HepG2 (cell line): Measurements from ENCODE around the gene AARSD1. TPM values are rescaled to one million over a fixed set of nuclear protein-coding genes. Genes with fewer than 3 reads are reported as not detected.

Experiments used
- ADNP ChIP-seq: sonication (generic); formaldehyde crosslinking; IDR thresholded peaks from 2 replicates; pipeline ENCODE4 v1.4.0; 2020; ENCODE audit warnings: missing genetic modification reagents
- ATRX ChIP-seq: sonication (generic); formaldehyde crosslinking; IDR thresholded peaks from 2 replicates; pipeline ENCODE4 v1.4.0; 2020; ENCODE audit warnings: missing genetic modification reagents, borderline replicate concordance
- EED ChIP-seq: sonication (generic); formaldehyde crosslinking; IDR thresholded peaks from 2 replicates; pipeline ENCODE4 v1.5.0; 2020; ENCODE audit warnings: mild to moderate bottlenecking, missing genetic modification reagents
- MED13 ChIP-seq: sonication (generic); formaldehyde crosslinking; IDR thresholded peaks from 2 replicates; pipeline ENCODE4 v1.5.0; 2020; ENCODE audit warnings: missing genetic modification reagents
- REXO4 ChIP-seq: sonication (generic); formaldehyde crosslinking; IDR thresholded peaks from 2 replicates; pipeline ENCODE4 v1.8.0; 2022; ENCODE audit warnings: missing genetic modification reagents, mild to moderate bottlenecking, borderline replicate concordance
- SPEN ChIP-seq: sonication (generic); formaldehyde crosslinking; IDR thresholded peaks from 2 replicates; pipeline ENCODE4 v1.5.1; 2020; ENCODE audit warnings: low read depth, mild to moderate bottlenecking, missing genetic modification reagents
- TEAD2 ChIP-seq: sonication (generic); formaldehyde crosslinking; IDR thresholded peaks from 2 replicates; pipeline ENCODE4 v1.9.0; 2021; ENCODE audit warnings: missing genetic modification reagents
- THYN1 ChIP-seq: sonication (generic); formaldehyde crosslinking; IDR thresholded peaks from 2 replicates; pipeline ENCODE4 v1.8.1; 2023; ENCODE audit warnings: low read depth, mild to moderate bottlenecking, moderate library complexity, missing genetic modification reagents, borderline replicate concordance
- ZMYM4 ChIP-seq: sonication (generic); formaldehyde crosslinking; IDR thresholded peaks from 2 replicates; pipeline ENCODE4 v1.8.1; 2023; ENCODE audit warnings: mild to moderate bottlenecking, missing genetic modification reagents
- ZNF143 ChIP-seq: sonication (generic); formaldehyde crosslinking; IDR thresholded peaks from 2 replicates; pipeline ENCODE4 v1.4.0; 2020; ENCODE audit warnings: missing genetic modification reagents
- ZNF451 ChIP-seq: sonication (generic); formaldehyde crosslinking; IDR thresholded peaks from 2 replicates; pipeline ENCODE4 v1.5.0; 2020; ENCODE audit warnings: mild to moderate bottlenecking, missing genetic modification reagents
- ZNF563 ChIP-seq: sonication (generic); formaldehyde crosslinking; IDR thresholded peaks from 2 replicates; pipeline ENCODE4 v1.8.0; 2022; ENCODE audit warnings: mild to moderate bottlenecking, moderate library complexity, missing genetic modification reagents
- ZNF788 ChIP-seq: sonication (generic); formaldehyde crosslinking; IDR thresholded peaks from 2 replicates; pipeline ENCODE4 v1.5.0; 2020; ENCODE audit warnings: mild to moderate bottlenecking, missing genetic modification reagents, borderline replicate concordance
- ZNF790 ChIP-seq: sonication (generic); formaldehyde crosslinking; IDR thresholded peaks from 2 replicates; pipeline ENCODE4 v1.8.0; 2022; ENCODE audit warnings: missing genetic modification reagents, mild to moderate bottlenecking, borderline replicate concordance
- polyA plus RNA-seq, 8 experiments: library from polyadenylated mRNA; depleted of rRNA in 3 of 8; stranded (reverse) in 7 of 8; unstranded in 1 of 8; fragments of >200 nt; fragmentation: Illumina TruSeq in 4 of 8; extraction: Trizol in 4 of 8; gene quantifications; 2 replicates each; pipeline versions ENCODE4 v1.2.1 to v1.2.3, GENCODE V29; 2011 to 2016; ENCODE audit warnings: low read depth in 4 of 8, missing spikeins in 1 of 8, mixed read lengths in 1 of 8; ENCODE audit not compliant: insufficient read depth in 1 of 8
- total RNA-seq, 5 experiments: library from RNA; depleted of rRNA; stranded (reverse); fragments of >200 nt; fragmentation: Illumina TruSeq; extraction: Trizol; gene quantifications; 2 replicates each; pipeline ENCODE4 v1.2.3, GENCODE V29; 2016; ENCODE audit warnings: low read depth in 1 of 5
- TF ChIP-seq, protein P1 (sequence below): sonication (generic); formaldehyde crosslinking; IDR thresholded peaks from 2 replicates; pipeline ENCODE4 v1.5.0; 2020; ENCODE audit warnings: mild to moderate bottlenecking, missing genetic modification reagents, borderline replicate concordance
- TF ChIP-seq, protein P2 (sequence below): sonication (generic); formaldehyde crosslinking; IDR thresholded peaks from 2 replicates; pipeline ENCODE4 v1.4.0; 2020; ENCODE audit warnings: missing genetic modification reagents
- TF ChIP-seq, protein P3 (sequence below): sonication (generic); formaldehyde crosslinking; conservative IDR thresholded peaks from 2 replicates; pipeline ENCODE4 v1.5.0; 2020; ENCODE audit warnings: missing genetic modification reagents
- TF ChIP-seq, protein P4 (sequence below): IDR thresholded peaks from 2 replicates; pipeline ENCODE4 v1.6.1; 2016; ENCODE audit warnings: mild to moderate bottlenecking, missing biosample characterization, missing genetic modification reagents
- TF ChIP-seq, protein P5 (sequence below): sonication (generic); formaldehyde crosslinking; IDR thresholded peaks from 2 replicates; pipeline ENCODE4 v1.4.0; 2020; ENCODE audit warnings: missing genetic modification reagents
- TF ChIP-seq, protein P6 (sequence below): sonication (generic); formaldehyde crosslinking; IDR thresholded peaks from 2 replicates; pipeline ENCODE4 v1.4.0; 2020; ENCODE audit warnings: missing genetic modification reagents, mild to moderate bottlenecking, borderline replicate concordance

AARSD1 gene
- total and polyA plus RNA-seq, 2 of the 13 experiments (the other 11 are each of a cell fraction or from before 2014, with no cell fraction given) = 24.7 to 29.3 TPM

DNA sequence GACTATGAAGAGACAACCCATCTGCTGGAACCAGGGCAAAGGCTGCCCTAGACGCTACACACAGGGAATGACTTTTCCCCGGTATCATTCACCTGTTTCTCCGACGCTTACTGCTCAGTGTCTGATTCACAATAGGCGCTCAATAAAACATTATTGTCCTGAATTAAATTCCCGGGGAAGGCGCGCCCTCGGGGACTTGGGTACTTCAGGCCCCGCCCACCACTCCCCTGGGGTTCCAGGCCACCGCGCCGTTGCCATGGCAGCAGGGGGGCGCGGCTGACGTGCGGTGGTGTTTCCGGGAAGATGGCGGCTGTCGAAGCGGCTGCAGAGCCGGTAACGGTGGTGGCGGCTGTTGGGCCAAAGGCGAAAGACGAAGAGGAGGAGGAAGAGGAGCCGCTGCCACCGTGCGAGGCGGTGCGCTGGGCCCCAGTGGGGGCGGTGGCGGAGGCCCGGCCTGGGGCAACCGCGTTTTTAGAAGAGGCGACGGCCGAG lies 16.1 kb upstream of the AARSD1 start, which contains the start of gene RUNDC1 (continued):
- TF ChIP-seq, protein P1, sequence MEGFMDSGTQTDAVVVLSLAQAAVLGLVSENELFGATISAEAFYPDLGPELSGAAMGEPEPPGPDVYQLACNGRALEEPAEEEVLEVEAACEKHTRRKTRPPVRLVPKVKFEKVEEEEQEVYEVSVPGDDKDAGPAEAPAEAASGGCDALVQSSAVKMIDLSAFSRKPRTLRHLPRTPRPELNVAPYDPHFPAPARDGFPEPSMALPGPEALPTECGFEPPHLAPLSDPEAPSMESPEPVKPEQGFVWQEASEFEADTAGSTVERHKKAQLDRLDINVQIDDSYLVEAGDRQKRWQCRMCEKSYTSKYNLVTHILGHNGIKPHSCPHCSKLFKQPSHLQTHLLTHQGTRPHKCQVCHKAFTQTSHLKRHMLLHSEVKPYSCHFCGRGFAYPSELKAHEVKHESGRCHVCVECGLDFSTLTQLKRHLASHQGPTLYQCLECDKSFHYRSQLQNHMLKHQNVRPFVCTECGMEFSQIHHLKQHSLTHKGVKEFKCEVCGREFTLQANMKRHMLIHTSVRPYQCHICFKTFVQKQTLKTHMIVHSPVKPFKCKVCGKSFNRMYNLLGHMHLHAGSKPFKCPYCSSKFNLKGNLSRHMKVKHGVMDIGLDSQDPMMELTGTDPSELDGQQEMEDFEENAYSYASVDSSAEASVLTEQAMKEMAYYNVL (CRISPR knock-in tag) = no peak
- TF ChIP-seq, protein P2, sequence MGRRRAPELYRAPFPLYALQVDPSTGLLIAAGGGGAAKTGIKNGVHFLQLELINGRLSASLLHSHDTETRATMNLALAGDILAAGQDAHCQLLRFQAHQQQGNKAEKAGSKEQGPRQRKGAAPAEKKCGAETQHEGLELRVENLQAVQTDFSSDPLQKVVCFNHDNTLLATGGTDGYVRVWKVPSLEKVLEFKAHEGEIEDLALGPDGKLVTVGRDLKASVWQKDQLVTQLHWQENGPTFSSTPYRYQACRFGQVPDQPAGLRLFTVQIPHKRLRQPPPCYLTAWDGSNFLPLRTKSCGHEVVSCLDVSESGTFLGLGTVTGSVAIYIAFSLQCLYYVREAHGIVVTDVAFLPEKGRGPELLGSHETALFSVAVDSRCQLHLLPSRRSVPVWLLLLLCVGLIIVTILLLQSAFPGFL (CRISPR knock-in tag) = no peak
- no peak for TF ChIP-seq ADNP (CRISPR knock-in tag)
- TF ChIP-seq REXO4 = no peak
- TF ChIP-seq, protein P3, sequence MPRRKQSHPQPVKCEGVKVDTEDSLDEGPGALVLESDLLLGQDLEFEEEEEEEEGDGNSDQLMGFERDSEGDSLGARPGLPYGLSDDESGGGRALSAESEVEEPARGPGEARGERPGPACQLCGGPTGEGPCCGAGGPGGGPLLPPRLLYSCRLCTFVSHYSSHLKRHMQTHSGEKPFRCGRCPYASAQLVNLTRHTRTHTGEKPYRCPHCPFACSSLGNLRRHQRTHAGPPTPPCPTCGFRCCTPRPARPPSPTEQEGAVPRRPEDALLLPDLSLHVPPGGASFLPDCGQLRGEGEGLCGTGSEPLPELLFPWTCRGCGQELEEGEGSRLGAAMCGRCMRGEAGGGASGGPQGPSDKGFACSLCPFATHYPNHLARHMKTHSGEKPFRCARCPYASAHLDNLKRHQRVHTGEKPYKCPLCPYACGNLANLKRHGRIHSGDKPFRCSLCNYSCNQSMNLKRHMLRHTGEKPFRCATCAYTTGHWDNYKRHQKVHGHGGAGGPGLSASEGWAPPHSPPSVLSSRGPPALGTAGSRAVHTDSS (CRISPR knock-in tag) = no peak
- TF ChIP-seq, protein P4, sequence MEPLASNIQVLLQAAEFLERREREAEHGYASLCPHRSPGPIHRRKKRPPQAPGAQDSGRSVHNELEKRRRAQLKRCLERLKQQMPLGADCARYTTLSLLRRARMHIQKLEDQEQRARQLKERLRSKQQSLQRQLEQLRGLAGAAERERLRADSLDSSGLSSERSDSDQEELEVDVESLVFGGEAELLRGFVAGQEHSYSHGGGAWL (CRISPR knock-in tag) = no peak; the same call in 1 of the 2 replicates
- no peak for TF ChIP-seq ATRX
- TF ChIP-seq, protein P5, sequence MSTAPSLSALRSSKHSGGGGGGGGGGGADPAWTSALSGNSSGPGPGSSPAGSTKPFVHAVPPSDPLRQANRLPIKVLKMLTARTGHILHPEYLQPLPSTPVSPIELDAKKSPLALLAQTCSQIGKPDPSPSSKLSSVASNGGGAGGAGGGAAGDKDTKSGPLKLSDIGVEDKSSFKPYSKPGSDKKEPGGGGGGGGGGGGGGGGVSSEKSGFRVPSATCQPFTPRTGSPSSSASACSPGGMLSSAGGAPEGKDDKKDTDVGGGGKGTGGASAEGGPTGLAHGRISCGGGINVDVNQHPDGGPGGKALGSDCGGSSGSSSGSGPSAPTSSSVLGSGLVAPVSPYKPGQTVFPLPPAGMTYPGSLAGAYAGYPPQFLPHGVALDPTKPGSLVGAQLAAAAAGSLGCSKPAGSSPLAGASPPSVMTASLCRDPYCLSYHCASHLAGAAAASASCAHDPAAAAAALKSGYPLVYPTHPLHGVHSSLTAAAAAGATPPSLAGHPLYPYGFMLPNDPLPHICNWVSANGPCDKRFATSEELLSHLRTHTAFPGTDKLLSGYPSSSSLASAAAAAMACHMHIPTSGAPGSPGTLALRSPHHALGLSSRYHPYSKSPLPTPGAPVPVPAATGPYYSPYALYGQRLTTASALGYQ (CRISPR knock-in tag) = no peak
- no peak for TF ChIP-seq MED13 (CRISPR knock-in tag)
- no peak for TF ChIP-seq TEAD2 (CRISPR knock-in tag)
- no peak for TF ChIP-seq ZNF563 (CRISPR knock-in tag)
- TF ChIP-seq, protein P6, sequence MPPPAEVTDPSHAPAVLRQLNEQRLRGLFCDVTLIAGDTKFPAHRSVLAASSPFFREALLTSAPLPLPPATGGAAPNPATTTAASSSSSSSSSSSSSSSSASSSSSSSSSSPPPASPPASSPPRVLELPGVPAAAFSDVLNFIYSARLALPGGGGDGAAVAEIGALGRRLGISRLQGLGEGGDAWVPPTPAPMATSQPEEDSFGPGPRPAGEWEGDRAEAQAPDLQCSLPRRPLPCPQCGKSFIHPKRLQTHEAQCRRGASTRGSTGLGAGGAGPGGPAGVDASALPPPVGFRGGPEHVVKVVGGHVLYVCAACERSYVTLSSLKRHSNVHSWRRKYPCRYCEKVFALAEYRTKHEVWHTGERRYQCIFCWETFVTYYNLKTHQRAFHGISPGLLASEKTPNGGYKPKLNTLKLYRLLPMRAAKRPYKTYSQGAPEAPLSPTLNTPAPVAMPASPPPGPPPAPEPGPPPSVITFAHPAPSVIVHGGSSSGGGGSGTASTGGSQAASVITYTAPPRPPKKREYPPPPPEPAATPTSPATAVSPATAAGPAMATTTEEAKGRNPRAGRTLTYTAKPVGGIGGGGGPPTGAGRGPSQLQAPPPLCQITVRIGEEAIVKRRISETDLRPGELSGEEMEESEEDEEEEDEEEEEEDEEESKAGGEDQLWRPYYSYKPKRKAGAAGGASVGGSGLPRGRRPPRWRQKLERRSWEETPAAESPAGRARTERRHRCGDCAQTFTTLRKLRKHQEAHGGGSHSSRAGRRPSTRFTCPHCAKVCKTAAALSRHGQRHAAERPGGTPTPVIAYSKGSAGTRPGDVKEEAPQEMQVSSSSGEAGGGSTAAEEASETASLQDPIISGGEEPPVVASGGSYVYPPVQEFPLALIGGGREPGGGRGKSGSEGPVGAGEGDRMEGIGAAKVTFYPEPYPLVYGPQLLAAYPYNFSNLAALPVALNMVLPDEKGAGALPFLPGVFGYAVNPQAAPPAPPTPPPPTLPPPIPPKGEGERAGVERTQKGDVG (CRISPR knock-in tag) = 0 out of 2 replicates have a peak, but pooled peaks have one; percentile 4
- TF ChIP-seq THYN1 = no peak
- peak; percentile 62; the same call in 1 of the 2 replicates for TF ChIP-seq ZMYM4 (CRISPR knock-in tag)
- no peak; the same call in 1 of the 2 replicates for TF ChIP-seq ZNF143 (CRISPR knock-in tag)
- peak; percentile 56 for TF ChIP-seq ZNF451 (CRISPR knock-in tag)
- no peak for TF ChIP-seq SPEN (CRISPR knock-in tag)
- no peak for TF ChIP-seq ZNF790 (CRISPR knock-in tag)
- no peak for TF ChIP-seq EED (CRISPR knock-in tag)
- TF ChIP-seq ZNF788 = no peak; the same call in 1 of the 2 replicates
